Ovary (tissue), 9 donors: ENCODE data around the gene FBXL4. TPM values are rescaled to one million over a fixed set of nuclear protein-coding genes. Genes with fewer than 3 reads are reported as not detected.

Source experiments
- DNase-seq, 5 donors: peaks; one replicate each; pipeline ENCODE4 v3.0.0-alpha.2; 2019 to 2020
- H3K27ac ChIP-seq, 2 donors: fragments of 200-600 bp; one replicate each; pipeline versions ENCODE4 v1.5.1 to v1.8.0; 2019 to 2022
- H3K27me3 ChIP-seq: fragments of 200-600 bp; one replicate; pipeline ENCODE4 v1.8.0; 2022
- H3K36me3 ChIP-seq: fragments of 200-600 bp; sonication (generic); one replicate; pipeline ENCODE4 v1.5.1; 2019
- H3K4me1 ChIP-seq: one replicate; pipeline ENCODE4 v1.8.1; 2013; ENCODE audit warnings: mild to moderate bottlenecking, moderate library complexity; ENCODE audit not compliant: insufficient read depth
- H3K4me3 ChIP-seq: fragments of 200-600 bp; sonication (generic); one replicate; pipeline ENCODE4 v1.5.1; 2017
- H3K9me3 ChIP-seq, 2 donors: fragments of 200-600 bp in 1 of 2; sonication (generic) in 1 of 2; one replicate each; pipeline versions ENCODE4 v1.5.1 to v1.8.1; 2013 to 2019; ENCODE audit warnings: mild to moderate bottlenecking in 1 of 2, moderate library complexity in 1 of 2
- CTCF ChIP-seq, 3 donors: fragments of 450-650 bp in 2 of 3; fragments of 200-600 bp in 1 of 3; IDR thresholded peaks; one replicate each; pipeline versions ENCODE4 v1.5.1 to v1.8.0; 2016 to 2022; ENCODE audit warnings: antibody characterized with exemption in 3 of 3, mild to moderate bottlenecking in 1 of 3
- EP300 ChIP-seq: sonication (generic); formaldehyde crosslinking; IDR thresholded peaks from one replicate; pipeline ENCODE4 v1.6.1; 2017; ENCODE audit warnings: antibody characterized with exemption
- POLR2A ChIP-seq: fragments of 450-650 bp; IDR thresholded peaks from one replicate; pipeline ENCODE4 v1.6.1; 2017; ENCODE audit warnings: antibody characterized with exemption, mild to moderate bottlenecking, moderate library complexity
- WGBS, 3 donors: extraction: QIAGEN DNeasy Blood & Tissue Kit in 1 of 3; methylation state at CpG; one replicate each; pipeline versions ENCODE4 v1.1.5 to v1.1.7; 2013 to 2017; 5-methylcytosine and 5-hydroxymethylcytosine counted together
- intact Hi-C, 4 donors: fragments of 100-400 bp; cut with DNase I; formaldehyde crosslinking; loops; one replicate each; pipeline versions ENCODE4 v1.11.0 to v1.15.1; 2022 to 2023
- polyA plus RNA-seq, 2 donors: library from polyadenylated mRNA; stranded (reverse); fragments of 200-250 nt in 1 of 2; fragments of 350-450 nt in 1 of 2; fragmentation: Illumina TruSeq in 1 of 2; extraction: RNeasy Lipid Tissue Mini Kit (QIAGEN cat#74804) in 1 of 2; gene quantifications; one replicate each; pipeline ENCODE4 v1.2.3, GENCODE V29; 2013 to 2014
- total RNA-seq, 7 donors: library from RNA; depleted of rRNA in 2 of 7; stranded (reverse); fragments of >200 nt in 2 of 7; fragmentation: NEBNext Ultra II Directional in 3 of 7; extraction: Animal tissue kit (Norgen Biotek cat#: 25700) in 3 of 7; gene quantifications; one replicate each; pipeline versions ENCODE4 v1.1.0 to v1.2.4, GENCODE V29; 2016 to 2023
- donor health status: DM: no; HTN: no; CAD: no; lungs with moderate emphysema.
- donor health status: DM: no; HTN: no; CAD: no.
- donor health status: Bipolar disorder and iron deficiency.
- donor health status: DM: yes; HTN: yes; CAD: no.
- donor health status: DM: no; HTN: no; CAD: no.
- donor health status: DM: yes; HTN: yes; CAD: no.

Gene FBXL4
- total and polyA plus RNA-seq, 9 donors: 7.3 to 29.0 (median 20.2) TPM

- H3K4me1 ChIP-seq: peaks cover 12% of the 10 kb centered on the region
- TF ChIP-seq EP300: no peak
- no peak for TF ChIP-seq CTCF (IDR thresholded peaks at IDR 0.05)
- no peak for TF ChIP-seq POLR2A
- no peaks in the 10 kb centered on the region for H3K9me3 ChIP-seq
- peak in 1 of 5 donors; percentile 13 for DNase-seq
- WGBS, 3 donors: 4 to 6% (median 6%) methylated on average over 23 of the region's 23 CpGs
- no peaks in the 10 kb centered on the region for H3K36me3 ChIP-seq
- H3K4me3 ChIP-seq: no peak overlapping the region
- no peak overlapping the region for H3K27ac ChIP-seq
- intact Hi-C loops: loop anchor here in 1 of 4 donors (10.0 kb wide), 1 partner anchor 1341 kb away; no protein-coding TSS in a partner anchor
- peaks cover 1% of the 10 kb centered on the region for H3K27me3 ChIP-seq
These were observed 111.5 kb downstream of the FBXL4 start for GRCh38 chr6:98836025-98836961.

GRCh38 chr6:98835149-98836024, 112.4 kb downstream of the FBXL4 start:
- WGBS, 3 donors: 1 to 3% (median 2%) methylated on average over 33 to 76 of the region's 76 CpGs
- Histone ChIP-seq H3K4me1 (peaks cover 12% of the 10 kb centered on the region), H3K27me3 (peaks cover 6% of the 10 kb centered on the region), H3K27ac (no peak overlapping the region), H3K36me3 (no peaks in the 10 kb centered on the region), H3K9me3 (no peaks in the 10 kb centered on the region), H3K4me3 (peak overlapping the region; percentile 58)
- TF ChIP-seq EP300 (no peak), CTCF (IDR thresholded peaks at IDR 0.05) (no peak), POLR2A (no peak)
- intact Hi-C loops: loop anchor here in 1 of 4 donors (10.0 kb wide), 1 partner anchor 1341 kb away; no protein-coding TSS in a partner anchor
- DNase-seq: peak in 2 of 5 donors; percentile 27 to 34

- Histone ChIP-seq H3K27me3 (peaks cover 6% of the 10 kb centered on the region), H3K27ac (peak within 1 kb of the TSS in 1 of 2 donors; percentile 30), H3K36me3 (no peaks in the 10 kb centered on the region), H3K4me1 (peaks cover 12% of the 10 kb centered on the region), H3K4me3 (peak within 1 kb of the TSS; percentile 58), H3K9me3 (no peaks in the 10 kb centered on the region)
- intact Hi-C loops: loop anchor here in 1 of 4 donors (5.0 to 10.0 kb wide), 2 partner anchors 1340 to 1762 kb away; no protein-coding TSS in a partner anchor
- peak; percentile 87 to 92 (median 87) for DNase-seq
- 0% methylated on average over 80 to 83 of the region's 83 CpGs for WGBS, 3 donors
- TF ChIP-seq POLR2A (no peak), EP300 (no peak), CTCF (IDR thresholded peaks at IDR 0.05) (no peak)
These were observed 113.4 kb downstream of the FBXL4 start, which contains the start of gene POU3F2 for GRCh38 chr6:98834060-98835031. POU3F2 (plus strand) TSS chr6:98834574; CDS start chr6:98834874, 300 bp downstream.
